Parathyroid adenoma (tissue), 2 donors: ENCODE measurements around the gene ALAS1.
A peak's percentile ranks its signal among the peaks of the same experiment; 100 is the strongest.
"Not testable (repeated sequence)": the region's sequence is repeated elsewhere in the genome, so short reads cannot be mapped to it uniquely, and the experiment has no call there.

ENCODE experiments used
- H2AFZ ChIP-seq: fragments of 300-600 bp; sonication (generic); one replicate; pipeline ENCODE4 v1.7.0; 2017; ENCODE audit warnings: antibody characterized with exemption, mild to moderate bottlenecking
- H3K27ac ChIP-seq: fragments of 300-600 bp; sonication (generic); one replicate; pipeline ENCODE4 v1.7.0; 2017
- H3K27me3 ChIP-seq: fragments of 300-600 bp; sonication (generic); one replicate; pipeline ENCODE4 v1.7.0; 2017; ENCODE audit warnings: low read length; ENCODE audit not compliant: control insufficient read depth, insufficient read depth
- H3K36me3 ChIP-seq: fragments of 300-600 bp; sonication (generic); one replicate; pipeline ENCODE4 v1.7.0; 2017; ENCODE audit warnings: low read length; ENCODE audit not compliant: control insufficient read depth, insufficient read depth
- H3K4me1 ChIP-seq: fragments of 300-600 bp; sonication (generic); one replicate; pipeline ENCODE4 v1.7.0; 2017; ENCODE audit warnings: control low read depth
- H3K4me2 ChIP-seq: fragments of 300-600 bp; sonication (generic); one replicate; pipeline ENCODE4 v1.7.0; 2017; ENCODE audit warnings: low read length
- H3K4me3 ChIP-seq: fragments of 300-600 bp; sonication (generic); one replicate; pipeline ENCODE4 v1.7.0; 2017; ENCODE audit warnings: low read depth, low read length
- H3K79me2 ChIP-seq: fragments of 300-600 bp; sonication (generic); one replicate; pipeline ENCODE4 v1.7.0; 2017; ENCODE audit warnings: control low read depth
- H3K9ac ChIP-seq: fragments of 300-600 bp; sonication (generic); one replicate; pipeline ENCODE4 v1.7.0; 2017; ENCODE audit warnings: mild to moderate bottlenecking
- H3K9me3 ChIP-seq: fragments of 300-600 bp; sonication (generic); one replicate; pipeline ENCODE4 v1.7.0; 2017; ENCODE audit warnings: low read length; ENCODE audit not compliant: control insufficient read depth
- TF ChIP-seq, protein P1 (sequence below): fragments of 300-600 bp; sonication (generic); IDR thresholded peaks from one replicate; pipeline ENCODE4 v1.7.0; 2017; ENCODE audit warnings: antibody characterized with exemption, mild to moderate bottlenecking
- donor health status: primary hyperparathyroidism.

The ALAS1 gene

DNA sequence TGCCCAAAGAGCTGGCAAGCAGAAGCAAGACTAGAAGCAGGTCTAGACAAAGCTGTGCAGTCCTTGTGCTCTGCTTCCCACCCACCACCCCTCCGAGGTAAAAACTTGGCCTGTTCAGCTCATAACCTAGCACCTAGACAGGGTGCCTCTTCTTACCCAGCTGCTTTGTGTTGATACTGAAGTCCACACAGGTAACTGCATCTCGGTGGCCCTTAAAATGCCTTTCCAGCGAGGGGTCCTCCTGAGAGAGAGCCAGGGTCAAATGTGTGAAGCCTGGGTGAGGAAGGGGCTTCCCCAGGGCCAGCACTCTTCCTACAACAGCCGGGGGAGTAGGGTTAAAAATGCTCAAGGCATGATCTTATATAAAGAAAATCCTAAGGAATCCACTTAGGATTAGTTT lies 47.1 kb upstream of the ALAS1 start:
- Histone ChIP-seq H3K9ac (no peak overlapping the region), H3K27ac (no peak overlapping the region), H3K4me1 (peaks cover 8% of the 10 kb centered on the region), H2AFZ (no peak overlapping the region), H3K27me3 (no peaks in the 10 kb centered on the region), H3K4me2 (no peak overlapping the region), H3K9me3 (no peaks in the 10 kb centered on the region), H3K4me3 (no peak overlapping the region), H3K79me2 (no peaks in the 10 kb centered on the region), H3K36me3 (no peaks in the 10 kb centered on the region)
- TF ChIP-seq, protein P1, sequence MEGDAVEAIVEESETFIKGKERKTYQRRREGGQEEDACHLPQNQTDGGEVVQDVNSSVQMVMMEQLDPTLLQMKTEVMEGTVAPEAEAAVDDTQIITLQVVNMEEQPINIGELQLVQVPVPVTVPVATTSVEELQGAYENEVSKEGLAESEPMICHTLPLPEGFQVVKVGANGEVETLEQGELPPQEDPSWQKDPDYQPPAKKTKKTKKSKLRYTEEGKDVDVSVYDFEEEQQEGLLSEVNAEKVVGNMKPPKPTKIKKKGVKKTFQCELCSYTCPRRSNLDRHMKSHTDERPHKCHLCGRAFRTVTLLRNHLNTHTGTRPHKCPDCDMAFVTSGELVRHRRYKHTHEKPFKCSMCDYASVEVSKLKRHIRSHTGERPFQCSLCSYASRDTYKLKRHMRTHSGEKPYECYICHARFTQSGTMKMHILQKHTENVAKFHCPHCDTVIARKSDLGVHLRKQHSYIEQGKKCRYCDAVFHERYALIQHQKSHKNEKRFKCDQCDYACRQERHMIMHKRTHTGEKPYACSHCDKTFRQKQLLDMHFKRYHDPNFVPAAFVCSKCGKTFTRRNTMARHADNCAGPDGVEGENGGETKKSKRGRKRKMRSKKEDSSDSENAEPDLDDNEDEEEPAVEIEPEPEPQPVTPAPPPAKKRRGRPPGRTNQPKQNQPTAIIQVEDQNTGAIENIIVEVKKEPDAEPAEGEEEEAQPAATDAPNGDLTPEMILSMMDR, result no peak

DNA sequence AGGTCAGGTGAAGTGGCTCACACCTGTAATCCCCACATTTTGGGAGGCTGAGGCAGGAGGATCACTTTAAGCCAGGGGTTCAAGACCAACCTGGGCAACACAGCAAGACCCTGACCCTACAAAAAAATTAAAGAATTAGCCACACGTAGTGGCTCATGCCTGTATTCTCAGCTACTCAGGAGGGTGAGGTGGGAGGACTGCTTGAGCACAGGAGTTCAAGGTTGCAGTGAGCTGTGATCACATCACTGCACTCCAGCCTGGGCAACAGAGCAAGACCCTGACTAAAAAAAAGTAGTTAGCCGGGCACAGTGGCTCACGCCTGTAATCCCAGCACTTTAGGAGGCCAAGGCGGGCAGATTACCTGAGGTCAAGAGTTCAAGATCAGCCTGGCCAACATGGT lies 46.0 kb upstream of the ALAS1 start:
- not testable (repeated sequence) for H3K79me2 ChIP-seq, H3K4me3 ChIP-seq, H3K36me3 ChIP-seq, H3K27ac ChIP-seq, H3K9me3 ChIP-seq, H3K27me3 ChIP-seq, H3K4me2 ChIP-seq, H3K9ac ChIP-seq, H2AFZ ChIP-seq, H3K4me1 ChIP-seq

DNA sequence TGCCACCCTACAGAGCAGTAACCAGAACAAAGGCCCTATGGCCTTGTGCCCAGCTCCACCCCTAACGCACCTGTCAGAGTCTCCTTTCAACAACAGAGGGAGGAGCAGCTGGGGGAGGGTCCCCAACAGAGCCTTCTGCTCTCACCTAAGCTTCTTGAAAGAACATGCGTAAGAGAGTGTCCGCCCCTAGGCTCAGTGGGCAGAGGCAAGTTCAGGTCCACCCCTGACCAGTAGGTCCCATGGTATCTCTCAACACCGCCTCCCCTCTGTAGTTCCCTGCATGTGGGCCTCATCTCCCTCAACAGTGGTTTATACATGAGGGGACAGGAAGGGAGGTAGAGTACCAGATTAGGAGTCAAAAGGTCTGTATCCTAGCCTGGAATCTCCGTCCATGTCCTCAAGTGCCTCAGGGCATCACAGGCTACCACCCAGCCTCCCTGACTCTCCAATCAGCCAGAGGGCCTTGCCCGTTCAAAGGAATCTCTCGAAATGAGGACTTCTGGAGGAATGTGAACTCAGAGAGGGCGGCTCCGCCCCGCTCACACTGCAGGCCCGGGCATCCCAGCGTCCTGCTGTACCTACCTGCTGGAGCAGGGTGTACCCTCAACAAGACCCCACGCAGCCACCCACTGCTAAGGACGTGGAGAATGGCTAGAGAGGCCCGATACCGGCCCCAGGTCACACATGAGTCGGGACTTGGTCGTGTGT lies 44.4 kb upstream of the ALAS1 start:
- Histone ChIP-seq H3K4me1 (peaks cover 8% of the 10 kb centered on the region), H3K9ac (no peak overlapping the region), H3K27ac (peak overlapping the region; percentile 88), H3K9me3 (no peaks in the 10 kb centered on the region), H3K79me2 (no peaks in the 10 kb centered on the region), H3K27me3 (no peaks in the 10 kb centered on the region), H3K4me2 (peak overlapping the region; percentile 88), H2AFZ (peak overlapping the region; percentile 98), H3K4me3 (peak overlapping the region; percentile 84), H3K36me3 (no peaks in the 10 kb centered on the region)
- TF ChIP-seq, protein P1, result no peak

DNA sequence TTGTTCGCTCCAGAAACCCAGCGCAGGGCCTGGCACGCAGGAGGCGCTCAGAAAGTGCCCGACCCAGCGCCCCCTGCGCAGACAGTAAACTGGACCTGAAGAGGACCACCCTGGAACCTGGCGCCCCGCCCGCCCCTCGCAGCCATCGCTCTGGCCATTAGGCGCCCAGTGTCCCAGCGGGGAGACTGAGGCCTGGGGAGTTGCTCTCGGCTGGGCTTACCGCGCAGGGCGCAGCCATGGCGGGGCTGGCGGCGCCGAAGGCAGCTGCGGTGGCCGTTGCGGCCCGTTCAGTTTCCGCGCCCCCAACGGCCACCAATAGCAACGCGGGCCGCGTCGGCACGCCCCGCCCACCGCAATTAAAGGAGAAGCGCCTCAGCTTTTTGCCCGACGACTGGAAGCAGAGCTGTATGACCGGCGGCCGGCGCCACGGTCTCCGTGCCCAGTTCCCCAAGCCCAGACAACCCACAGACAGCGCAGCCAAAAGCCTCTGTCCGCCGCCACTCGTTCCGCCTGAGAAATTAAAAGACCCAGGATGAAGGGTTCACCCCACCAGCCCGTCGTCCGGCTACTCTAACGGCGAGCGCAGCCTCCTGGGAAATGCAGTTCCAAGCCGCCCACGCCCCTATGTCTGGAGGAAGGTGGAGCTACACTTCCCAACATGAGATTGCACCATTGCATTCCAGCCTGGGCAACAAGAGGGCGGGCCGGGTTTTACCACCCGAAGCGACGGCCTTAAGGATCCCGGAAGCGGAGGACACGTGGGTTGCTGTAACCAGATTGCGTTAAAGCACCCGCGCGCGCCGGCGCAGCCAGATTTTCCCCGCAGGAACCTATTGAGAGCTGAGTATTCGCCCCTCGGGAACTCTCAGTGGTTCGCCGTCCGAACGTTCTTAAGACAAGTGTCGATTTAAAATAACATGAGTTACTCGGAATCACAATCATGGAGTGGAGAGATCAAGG lies 43.5 kb upstream of the ALAS1 start, which contains the start of gene POC1A:
Gene POC1A (minus strand): TSS at position 289 of the 960 bp plus-strand sequence. CDS start 51 bp downstream, at position 238.
- Histone ChIP-seq H3K27ac (peak within 1 kb of the TSS; percentile 88), H3K4me3 (peak within 1 kb of the TSS; percentile 84), H2AFZ (peak within 1 kb of the TSS; percentile 98), H3K4me2 (peak within 1 kb of the TSS; percentile 88), H3K27me3 (no peaks in the 10 kb centered on the region), H3K9me3 (no peaks in the 10 kb centered on the region), H3K79me2 (no peaks in the 10 kb centered on the region), H3K36me3 (no peaks in the 10 kb centered on the region), H3K9ac (peak within 1 kb of the TSS; percentile 30), H3K4me1 (peaks cover 8% of the 10 kb centered on the region)
- TF ChIP-seq, protein P1, result no peak

DNA sequence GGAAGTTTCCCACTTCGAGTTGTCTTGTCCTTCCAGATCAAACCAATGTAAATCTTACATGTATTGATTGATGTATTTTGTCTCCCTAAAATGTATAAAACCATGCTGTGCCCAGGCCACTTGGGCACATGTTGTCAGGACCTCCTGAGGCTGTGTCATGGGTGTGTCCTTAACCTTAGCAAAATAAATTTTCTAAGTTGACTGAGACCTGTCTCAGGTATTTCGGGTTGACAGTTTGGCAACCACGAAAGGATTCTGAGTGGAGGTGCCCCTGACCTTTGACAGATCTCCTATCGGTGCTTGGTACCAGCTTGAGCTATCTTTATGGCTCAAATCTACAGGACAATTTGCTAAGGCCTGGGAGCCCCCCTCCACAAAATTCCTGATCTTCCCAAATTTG lies 42.0 kb upstream of the ALAS1 start:
- H3K9ac ChIP-seq, result no peak overlapping the region
- H3K27me3 ChIP-seq, result no peaks in the 10 kb centered on the region
- H3K4me1 ChIP-seq, result peaks cover 8% of the 10 kb centered on the region
- H3K4me3 ChIP-seq, result no peak overlapping the region
- H2AFZ ChIP-seq, result peak overlapping the region; percentile 18
- no peak overlapping the region for H3K4me2 ChIP-seq
- TF ChIP-seq, protein P1, result no peak
- H3K27ac ChIP-seq, result no peak overlapping the region
- no peaks in the 10 kb centered on the region for H3K9me3 ChIP-seq
- H3K79me2 ChIP-seq, result no peaks in the 10 kb centered on the region
- no peaks in the 10 kb centered on the region for H3K36me3 ChIP-seq
